AG10803 (cell line): ENCODE measurements around the gene ERBB2.

Experiments
- DNase-seq: peaks from one replicate; pipeline ENCODE4 v3.0.0; 2010; ENCODE audit warnings: low read depth
- H3K4me3 ChIP-seq: 2 replicates; pipeline ENCODE4 v1.5.1; 2011; ENCODE audit warnings: mild to moderate bottlenecking, low read length, control low read depth
- CTCF ChIP-seq: conservative IDR thresholded peaks from 2 replicates; pipeline ENCODE4 v1.5.1; 2011; ENCODE audit warnings: mild to moderate bottlenecking, low read length, control low read depth, inconsistent platforms

The ERBB2 gene

GRCh38 chr17:39732586-39732985 is 32.7 kb downstream of the ERBB2 start:
- no peak overlapping the region for H3K4me3 ChIP-seq
- no peak for TF ChIP-seq CTCF
- DNase-seq: no peak

GRCh38 chr17:39735882-39736281 is 36.0 kb downstream of the ERBB2 start:
- no peak for DNase-seq
- no peak overlapping the region for H3K4me3 ChIP-seq
- no peak for TF ChIP-seq CTCF

GRCh38 chr17:39736319-39737165 is 36.7 kb downstream of the ERBB2 start:
- no peak for DNase-seq
- no peak overlapping the region for H3K4me3 ChIP-seq
- no peak for TF ChIP-seq CTCF

GRCh38 chr17:39737206-39737759 is 37.4 kb downstream of the ERBB2 start:
- no peak for DNase-seq
- TF ChIP-seq CTCF: no peak
- no peak overlapping the region for H3K4me3 ChIP-seq

- H3K4me3 ChIP-seq: no peak within 1 kb of the TSS
- no peak for DNase-seq
- no peak for TF ChIP-seq CTCF
These were observed 38.1 kb downstream of the ERBB2 start, which contains the start of gene GRB7 for GRCh38 chr17:39737760-39738567. GRB7 (plus strand) TSS chr17:39737938; CDS start chr17:39742302, 4,364 bp downstream.

GRCh38 chr17:39738568-39738901 is 38.7 kb downstream of the ERBB2 start:
- no peak overlapping the region for H3K4me3 ChIP-seq
- TF ChIP-seq CTCF: no peak
- no peak for DNase-seq
